Caco-2 (cell line): ENCODE data around the gene ZNF800. TPM values are rescaled to one million over a fixed set of nuclear protein-coding genes. Genes with fewer than 3 reads are reported as not detected.
A peak's percentile ranks its signal among the peaks of the same experiment; 100 is the strongest.
"Not testable (repeated sequence)": the region's sequence is repeated elsewhere in the genome, so short reads cannot be mapped to it uniquely, and the experiment has no call there.

Experiments used
- BruUV-seq: library from RNA; stranded (reverse); fragments of 400-500 nt; replicated peaks from 2 replicates; lab custom pipeline; 2021; lab: Mats Ljungman, UMichigan
- CTCF ChIA-PET: fragments of 300-600 bp; sonication (Branson Sonifier 250); formaldehyde crosslinking; loops from one replicate; lab custom pipeline; 2022; ENCODE audit warnings: antibody characterized with exemption; lab: Charles Lee
- POLR2A ChIA-PET: fragments of 300-600 bp; sonication (Branson Sonifier 250); formaldehyde crosslinking; loops from one replicate; lab custom pipeline; 2022; ENCODE audit warnings: antibody characterized with exemption; lab: Charles Lee
- DNase-seq, 2 experiments: peaks; one replicate each; pipeline versions ENCODE4 v3.0.0 to v3.0.0-alpha.2; 2020 to 2022
- H3K27me3 ChIP-seq: replicated peaks from 2 replicates; pipeline ENCODE4 v1.6.0; 2011; ENCODE audit warnings: low read length; ENCODE audit not compliant: control insufficient read depth, insufficient read depth
- H3K36me3 ChIP-seq: 2 replicates; pipeline ENCODE4 v1.5.1; 2011; ENCODE audit warnings: low read length; ENCODE audit not compliant: control insufficient read depth, insufficient read depth
- H3K4me1 ChIP-seq: fragments of 250-450 bp; sonication (Bioruptor Pico); 2 replicates; pipeline ENCODE4 v1.5.1; 2020; ENCODE audit warnings: mild to moderate bottlenecking
- H3K4me3 ChIP-seq: 2 replicates; pipeline ENCODE4 v1.5.1; 2011; ENCODE audit warnings: low read depth, mild to moderate bottlenecking, control low read depth, low read length
- H3K9me3 ChIP-seq: fragments of 250-450 bp; sonication (Bioruptor Pico); 2 replicates; pipeline ENCODE4 v1.5.1; 2020; ENCODE audit warnings: mild to moderate bottlenecking, moderate library complexity
- H3K27ac Mint-ChIP-seq: one replicate; pipeline ENCODE4 v1.8.0; 2022; ENCODE audit warnings: mixed read lengths; ENCODE audit not compliant: unreplicated experiment
- H3K27me3 Mint-ChIP-seq: one replicate; pipeline ENCODE4 v1.8.0; 2022; ENCODE audit warnings: mixed read lengths; ENCODE audit not compliant: insufficient read depth, unreplicated experiment
- H3K36me3 Mint-ChIP-seq: one replicate; pipeline ENCODE4 v1.8.0; 2022; ENCODE audit warnings: mild to moderate bottlenecking, mixed read lengths; ENCODE audit not compliant: insufficient read depth, unreplicated experiment
- H3K4me1 Mint-ChIP-seq: one replicate; pipeline ENCODE4 v1.8.0; 2022; ENCODE audit warnings: low read depth, mixed read lengths; ENCODE audit not compliant: unreplicated experiment
- H3K4me3 Mint-ChIP-seq: one replicate; pipeline ENCODE4 v1.8.0; 2022; ENCODE audit warnings: mild to moderate bottlenecking, moderate library complexity, mixed read lengths; ENCODE audit not compliant: unreplicated experiment
- H3K9me3 Mint-ChIP-seq: one replicate; pipeline ENCODE4 v1.8.0; 2022; ENCODE audit warnings: mixed read lengths; ENCODE audit not compliant: unreplicated experiment
- CTCF ChIP-seq, 2 experiments: fragments of 200-600 bp in 1 of 2; IDR thresholded peaks; 1 replicate in 1 of 2; 2 replicates in 1 of 2; pipeline versions ENCODE4 v1.5.1 to v1.8.0; 2011 to 2022; ENCODE audit warnings: antibody characterized with exemption in 1 of 2, control low read depth in 1 of 2, inconsistent platforms in 1 of 2, low read depth in 1 of 2, low read length in 1 of 2, mild to moderate bottlenecking in 1 of 2, moderate library complexity in 1 of 2; ENCODE audit not compliant: insufficient read depth in 1 of 2, severe bottlenecking in 1 of 2, unreplicated experiment in 1 of 2
- intact Hi-C: fragments of 100-400 bp; cut with micrococcal nuclease; formaldehyde crosslinking; loops from one replicate; pipeline ENCODE4 v1.10.0; 2022; ENCODE audit not compliant: unreplicated experiment
- total RNA-seq: library from RNA; stranded (reverse); gene quantifications from 2 replicates; pipeline ENCODE4 v1.2.3, GENCODE V29; 2022

ZNF800 gene
- total RNA-seq, 1 experiment from 2014 or later, result 18.7 TPM

DNA sequence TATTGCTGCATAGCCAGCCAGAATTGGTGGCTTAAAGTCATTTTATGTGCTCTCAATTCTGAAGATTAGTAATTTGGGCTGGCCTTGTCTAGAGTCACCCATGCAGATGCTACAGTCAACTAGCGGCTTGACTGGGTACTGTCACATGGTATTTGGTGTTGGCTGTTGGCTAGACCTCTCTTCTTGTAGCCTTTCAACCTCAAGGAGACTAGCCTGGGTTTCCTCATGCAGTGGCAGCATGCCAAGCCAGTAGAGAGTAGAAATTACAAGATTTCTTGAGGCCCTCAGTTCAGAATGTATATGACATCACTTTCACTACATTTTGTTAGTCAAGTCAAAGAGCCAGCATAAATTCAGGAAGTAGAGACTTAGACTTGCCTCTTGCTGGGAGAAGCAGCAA lies 3.7 kb upstream of the ZNF800 start:
- H3K4me3 Mint-ChIP-seq, result no peak overlapping the region
- H3K27me3 Mint-ChIP-seq, result peaks cover 19% of the 10 kb centered on the region
- peak in 1 of 2 experiments; percentile 8 for DNase-seq
- Histone ChIP-seq H3K9me3 (no peaks in the 10 kb centered on the region), H3K27me3 (no peaks in the 10 kb centered on the region), H3K36me3 (no peaks in the 10 kb centered on the region), H3K4me3 (no peak overlapping the region), H3K4me1 (no peaks in the 10 kb centered on the region)
- CTCF ChIA-PET, result no interaction called here
- no peak overlapping the region for H3K27ac Mint-ChIP-seq
- POLR2A ChIA-PET, result no interaction called here
- TF ChIP-seq CTCF (IDR thresholded peaks at IDR 0.05; ENCODE audit: insufficient read depth in 1 of 2, low read depth in 1 of 2, low read length in 1 of 2, severe bottlenecking in 1 of 2, unreplicated experiment in 1 of 2), result no peak
- intact Hi-C loops, result loop anchor here (10.0 kb wide), 1 partner anchor 189 kb away; the partner anchor contains the start of genes ARF5 and GCC1
- H3K36me3 Mint-ChIP-seq, result peaks cover 5% of the 10 kb centered on the region
- H3K9me3 Mint-ChIP-seq, result no peaks in the 10 kb centered on the region
- BruUV-seq, result no TSS peak
- no peaks in the 10 kb centered on the region for H3K4me1 Mint-ChIP-seq

- H3K4me3 ChIP-seq, CTCF ChIA-PET, POLR2A ChIA-PET, DNase-seq, H3K36me3 ChIP-seq, BruUV-seq, H3K27me3 ChIP-seq, H3K36me3 Mint-ChIP-seq, H3K4me1 ChIP-seq, H3K4me3 Mint-ChIP-seq, H3K9me3 Mint-ChIP-seq, H3K4me1 Mint-ChIP-seq, H3K27ac Mint-ChIP-seq, H3K9me3 ChIP-seq: not testable (repeated sequence)
- intact Hi-C loops, result loop anchor here (10.0 kb wide), 1 partner anchor 190 kb away; the partner anchor contains the start of genes ARF5 and GCC1
- H3K27me3 Mint-ChIP-seq, result peaks cover 16% of the 10 kb centered on the region
Observed at GRCh38 chr7:127395104-127395503, 2.6 kb upstream of the ZNF800 start.

- Histone ChIP-seq H3K4me3 (peak overlapping the region; percentile 73), H3K27me3 (no peaks in the 10 kb centered on the region), H3K36me3 (no peaks in the 10 kb centered on the region), H3K9me3 (no peaks in the 10 kb centered on the region), H3K4me1 (no peaks in the 10 kb centered on the region)
- H3K27ac Mint-ChIP-seq, result peak overlapping the region; percentile 93
- peaks cover 11% of the 10 kb centered on the region for H3K27me3 Mint-ChIP-seq
- no peaks in the 10 kb centered on the region for H3K9me3 Mint-ChIP-seq
- H3K4me3 Mint-ChIP-seq, result peak overlapping the region; percentile 97
- DNase-seq, result peak in 1 of 2 experiments; percentile 12
- intact Hi-C loops, result loop anchor here (5.0 to 10.0 kb wide), 2 partner anchors 191 to 259 kb away; partner anchors contain the start of genes ARF5, GCC1 and SND1
- peaks cover 7% of the 10 kb centered on the region for H3K4me1 Mint-ChIP-seq
- TSS peak; percentile 63 for BruUV-seq
- H3K36me3 Mint-ChIP-seq, result peaks cover 17% of the 10 kb centered on the region
- CTCF ChIA-PET, result interaction anchor here (0.7 kb wide), 1 partner anchor 53 kb away, joined by 3 read pairs; no protein-coding TSS in a partner anchor
- POLR2A ChIA-PET, result no interaction called here
- TF ChIP-seq CTCF (IDR thresholded peaks at IDR 0.05; ENCODE audit: insufficient read depth in 1 of 2, low read depth in 1 of 2, low read length in 1 of 2, severe bottlenecking in 1 of 2, unreplicated experiment in 1 of 2), result no peak
Observed at GRCh38 chr7:127393368-127394058, 1.0 kb upstream of the ZNF800 start.
